HEK293 (cell line): ENCODE results near the gene CRACR2A.

Experiments used
- CTCF ChIA-PET: fragments of 350-600 bp; formaldehyde crosslinking; extraction: SDS; loops from one replicate; lab custom pipeline; 2021; ENCODE audit warnings: antibody characterized with exemption; lab: Yijun Ruan, JAX
- POLR2A ChIA-PET: fragments of 300-600 bp; formaldehyde crosslinking; extraction: SDS; loops from one replicate; lab custom pipeline; 2020; ENCODE audit warnings: antibody characterized with exemption, inconsistent platforms; lab: Yijun Ruan, JAX
- H3K27ac ChIP-seq: fragments of 200-500 bp; sonication (Bioruptor generic); 2 replicates; pipeline ENCODE4 v1.5.1; 2014; ENCODE audit warnings: low read depth, low read length, control low read depth, inconsistent platforms; ENCODE audit errors: extremely low read depth
- H3K36me3 ChIP-seq, 2 experiments: fragments of 200-500 bp in 1 of 2; sonication (Bioruptor generic) in 1 of 2; 1 replicate in 1 of 2; 2 replicates in 1 of 2; pipeline ENCODE4 v1.5.1; 2014 to 2017; ENCODE audit warnings: inconsistent platforms in 2 of 2, low read length in 2 of 2; ENCODE audit not compliant: control insufficient read depth in 2 of 2, insufficient read depth in 1 of 2
- H3K4me1 ChIP-seq: fragments of 200-500 bp; sonication (Bioruptor generic); 2 replicates; pipeline ENCODE4 v1.5.1; 2014; ENCODE audit warnings: mild to moderate bottlenecking, low read length, inconsistent platforms; ENCODE audit not compliant: control insufficient read depth, insufficient read depth
- H3K4me3 ChIP-seq: 2 replicates; pipeline ENCODE4 v1.5.1; 2011; ENCODE audit warnings: low read depth, mild to moderate bottlenecking, control low read depth, low read length, moderate library complexity
- H3K9me3 ChIP-seq: fragments of 200-500 bp; sonication (Bioruptor generic); 2 replicates; pipeline ENCODE4 v1.5.1; 2014; ENCODE audit warnings: low read depth, low read length, inconsistent platforms; ENCODE audit not compliant: control insufficient read depth, insufficient read depth
- GLIS2 ChIP-seq: fragments of 450-650 bp; formaldehyde crosslinking; IDR thresholded peaks from 2 replicates; pipeline ENCODE4 v1.5.1; 2016; ENCODE audit warnings: missing biosample characterization, missing genetic modification characterization
- KLF1 ChIP-seq: fragments of 450-650 bp; formaldehyde crosslinking; IDR thresholded peaks from 2 replicates; pipeline ENCODE4 v1.5.1; 2016; ENCODE audit warnings: missing biosample characterization, missing genetic modification characterization
- KLF16 ChIP-seq: fragments of 450-650 bp; formaldehyde crosslinking; IDR thresholded peaks from 2 replicates; pipeline ENCODE4 v1.5.1; 2017; ENCODE audit warnings: missing biosample characterization, missing genetic modification characterization
- KLF8 ChIP-seq: fragments of 450-650 bp; formaldehyde crosslinking; IDR thresholded peaks from 2 replicates; pipeline ENCODE4 v1.5.1; 2016; ENCODE audit warnings: missing biosample characterization, missing genetic modification characterization
- OSR2 ChIP-seq: fragments of 450-650 bp; formaldehyde crosslinking; IDR thresholded peaks from 2 replicates; pipeline ENCODE4 v1.5.1; 2016; ENCODE audit warnings: missing biosample characterization, missing genetic modification characterization
- ZFHX2 ChIP-seq: fragments of 450-650 bp; formaldehyde crosslinking; conservative IDR thresholded peaks from 2 replicates; pipeline ENCODE4 v1.5.1; 2016; ENCODE audit warnings: missing biosample characterization, missing genetic modification characterization
- ZIC2 ChIP-seq: fragments of 450-650 bp; formaldehyde crosslinking; IDR thresholded peaks from 2 replicates; pipeline ENCODE4 v1.5.1; 2016; ENCODE audit warnings: missing biosample characterization, missing genetic modification characterization
- ZNF121 ChIP-seq: fragments of 450-650 bp; formaldehyde crosslinking; IDR thresholded peaks from 2 replicates; pipeline ENCODE4 v1.5.1; 2016; ENCODE audit warnings: missing biosample characterization, missing genetic modification characterization
- ZNF184 ChIP-seq: fragments of 450-650 bp; IDR thresholded peaks from 2 replicates; pipeline ENCODE4 v1.5.1; 2018; ENCODE audit warnings: missing biosample characterization, mild to moderate bottlenecking, missing genetic modification characterization
- ZNF19 ChIP-seq: fragments of 450-650 bp; formaldehyde crosslinking; IDR thresholded peaks from 2 replicates; pipeline ENCODE4; 2016; ENCODE audit warnings: missing biosample characterization, missing genetic modification characterization, low read depth
- ZNF211 ChIP-seq: fragments of 450-650 bp; formaldehyde crosslinking; IDR thresholded peaks from 2 replicates; pipeline ENCODE4 v1.5.1; 2016; ENCODE audit warnings: low read depth, missing biosample characterization, missing genetic modification characterization
- ZNF24 ChIP-seq: fragments of 450-650 bp; formaldehyde crosslinking; IDR thresholded peaks from 2 replicates; pipeline ENCODE4 v1.5.1; 2016; ENCODE audit warnings: missing biosample characterization, missing genetic modification characterization
- ZNF350 ChIP-seq: fragments of 450-650 bp; formaldehyde crosslinking; IDR thresholded peaks from 2 replicates; pipeline ENCODE4 v1.5.0; 2017; ENCODE audit warnings: missing biosample characterization, mild to moderate bottlenecking, missing genetic modification characterization
- ZNF37A ChIP-seq: fragments of 450-650 bp; IDR thresholded peaks from 2 replicates; pipeline ENCODE4 v1.5.1; 2018; ENCODE audit warnings: missing biosample characterization, missing genetic modification characterization
- ZNF544 ChIP-seq: fragments of 450-650 bp; formaldehyde crosslinking; IDR thresholded peaks from 2 replicates; pipeline ENCODE4 v1.5.0; 2017; ENCODE audit warnings: missing biosample characterization, missing genetic modification characterization
- ZNF626 ChIP-seq: fragments of 450-650 bp; sonication (Bioruptor Pico); formaldehyde crosslinking; IDR thresholded peaks from 2 replicates; pipeline ENCODE4 v1.5.1; 2018; ENCODE audit warnings: missing biosample characterization, missing genetic modification characterization, inconsistent platforms
- ZNF629 ChIP-seq: fragments of 450-650 bp; formaldehyde crosslinking; IDR thresholded peaks from 2 replicates; pipeline ENCODE4 v1.5.1; 2017; ENCODE audit warnings: missing biosample characterization, missing genetic modification characterization
- ZNF670 ChIP-seq: fragments of 450-650 bp; formaldehyde crosslinking; IDR thresholded peaks from 2 replicates; pipeline ENCODE4 v1.5.1; 2016; ENCODE audit warnings: missing biosample characterization, missing genetic modification characterization, low read depth
- ZNF785 ChIP-seq: fragments of 450-650 bp; formaldehyde crosslinking; IDR thresholded peaks from 2 replicates; pipeline ENCODE4 v1.5.1; 2016; ENCODE audit warnings: missing biosample characterization, missing genetic modification characterization
- TF ChIP-seq, protein P1 (sequence below): fragments of 450-650 bp; formaldehyde crosslinking; IDR thresholded peaks from 2 replicates; pipeline ENCODE4 v1.5.1; 2016; ENCODE audit warnings: missing biosample characterization, missing genetic modification characterization
- TF ChIP-seq, protein P2 (sequence below): fragments of 450-650 bp; formaldehyde crosslinking; IDR thresholded peaks from 2 replicates; pipeline ENCODE4 v1.5.1; 2016; ENCODE audit warnings: missing biosample characterization, missing genetic modification characterization, low read depth
- TF ChIP-seq, protein P3 (sequence below): fragments of 450-650 bp; formaldehyde crosslinking; IDR thresholded peaks from 2 replicates; pipeline ENCODE4 v1.5.1; 2016; ENCODE audit warnings: missing biosample characterization, missing genetic modification characterization
- TF ChIP-seq, protein P4 (sequence below): fragments of 450-650 bp; formaldehyde crosslinking; optimal IDR thresholded peaks from 2 replicates; pipeline ENCODE3; 2016; ENCODE audit warnings: missing biosample characterization, mild to moderate bottlenecking, missing genetic modification characterization
- TF ChIP-seq, protein P5 (sequence below): fragments of 450-650 bp; formaldehyde crosslinking; IDR thresholded peaks from 2 replicates; pipeline ENCODE4 v1.5.1; 2017; ENCODE audit warnings: missing biosample characterization, mild to moderate bottlenecking, missing genetic modification characterization, moderate library complexity

CRACR2A gene

DNA sequence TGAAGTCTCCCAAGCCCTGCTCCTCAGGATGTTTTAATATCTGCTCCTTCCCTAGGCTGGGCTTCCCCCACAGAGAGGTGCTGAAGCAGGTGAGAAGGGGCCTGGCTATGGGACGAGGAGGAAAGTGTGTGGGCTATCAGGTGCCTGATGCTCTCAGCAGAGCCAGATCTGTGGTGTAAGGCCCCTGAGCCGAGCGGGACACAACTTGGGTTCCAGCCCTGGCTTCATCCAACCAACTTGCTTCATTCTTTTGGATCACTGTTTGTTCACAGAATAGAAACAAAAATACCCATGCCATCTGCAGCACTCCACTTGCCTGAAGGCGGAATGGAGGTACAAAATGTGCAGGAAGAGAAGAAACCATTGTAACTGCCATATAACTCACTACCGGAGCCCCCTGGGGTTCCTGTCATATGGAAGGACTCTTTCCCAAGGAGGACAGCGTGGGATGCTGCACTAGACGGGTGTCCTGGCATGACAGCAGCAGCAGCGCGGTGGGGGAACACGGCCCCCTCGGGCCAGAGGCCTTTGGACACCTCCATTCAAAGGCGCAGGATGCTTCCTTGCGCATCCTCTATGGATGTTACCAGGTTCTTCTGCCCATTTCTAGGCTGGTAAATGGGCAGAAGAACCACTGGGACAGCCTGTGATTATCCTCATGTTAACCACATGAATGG is 95.8 kb downstream of the CRACR2A start (continued):
- TF ChIP-seq, protein P1, sequence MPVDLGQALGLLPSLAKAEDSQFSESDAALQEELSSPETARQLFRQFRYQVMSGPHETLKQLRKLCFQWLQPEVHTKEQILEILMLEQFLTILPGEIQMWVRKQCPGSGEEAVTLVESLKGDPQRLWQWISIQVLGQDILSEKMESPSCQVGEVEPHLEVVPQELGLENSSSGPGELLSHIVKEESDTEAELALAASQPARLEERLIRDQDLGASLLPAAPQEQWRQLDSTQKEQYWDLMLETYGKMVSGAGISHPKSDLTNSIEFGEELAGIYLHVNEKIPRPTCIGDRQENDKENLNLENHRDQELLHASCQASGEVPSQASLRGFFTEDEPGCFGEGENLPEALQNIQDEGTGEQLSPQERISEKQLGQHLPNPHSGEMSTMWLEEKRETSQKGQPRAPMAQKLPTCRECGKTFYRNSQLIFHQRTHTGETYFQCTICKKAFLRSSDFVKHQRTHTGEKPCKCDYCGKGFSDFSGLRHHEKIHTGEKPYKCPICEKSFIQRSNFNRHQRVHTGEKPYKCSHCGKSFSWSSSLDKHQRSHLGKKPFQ = no peak
- no peak for TF ChIP-seq ZNF211
- no peak for TF ChIP-seq ZNF629 (tag by site-specific recombination)
- TF ChIP-seq GLIS2 (tag by site-specific recombination) = no peak
- TF ChIP-seq, protein P2, sequence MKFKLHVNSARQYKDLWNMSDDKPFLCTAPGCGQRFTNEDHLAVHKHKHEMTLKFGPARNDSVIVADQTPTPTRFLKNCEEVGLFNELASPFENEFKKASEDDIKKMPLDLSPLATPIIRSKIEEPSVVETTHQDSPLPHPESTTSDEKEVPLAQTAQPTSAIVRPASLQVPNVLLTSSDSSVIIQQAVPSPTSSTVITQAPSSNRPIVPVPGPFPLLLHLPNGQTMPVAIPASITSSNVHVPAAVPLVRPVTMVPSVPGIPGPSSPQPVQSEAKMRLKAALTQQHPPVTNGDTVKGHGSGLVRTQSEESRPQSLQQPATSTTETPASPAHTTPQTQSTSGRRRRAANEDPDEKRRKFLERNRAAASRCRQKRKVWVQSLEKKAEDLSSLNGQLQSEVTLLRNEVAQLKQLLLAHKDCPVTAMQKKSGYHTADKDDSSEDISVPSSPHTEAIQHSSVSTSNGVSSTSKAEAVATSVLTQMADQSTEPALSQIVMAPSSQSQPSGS = no peak
- TF ChIP-seq ZNF626 = no peak
- no peak for TF ChIP-seq ZNF121 (tag by site-specific recombination)
- no peak for TF ChIP-seq ZNF184
- no peak for TF ChIP-seq ZNF19 (tag by site-specific recombination)
- TF ChIP-seq ZNF544 = no peak

DNA sequence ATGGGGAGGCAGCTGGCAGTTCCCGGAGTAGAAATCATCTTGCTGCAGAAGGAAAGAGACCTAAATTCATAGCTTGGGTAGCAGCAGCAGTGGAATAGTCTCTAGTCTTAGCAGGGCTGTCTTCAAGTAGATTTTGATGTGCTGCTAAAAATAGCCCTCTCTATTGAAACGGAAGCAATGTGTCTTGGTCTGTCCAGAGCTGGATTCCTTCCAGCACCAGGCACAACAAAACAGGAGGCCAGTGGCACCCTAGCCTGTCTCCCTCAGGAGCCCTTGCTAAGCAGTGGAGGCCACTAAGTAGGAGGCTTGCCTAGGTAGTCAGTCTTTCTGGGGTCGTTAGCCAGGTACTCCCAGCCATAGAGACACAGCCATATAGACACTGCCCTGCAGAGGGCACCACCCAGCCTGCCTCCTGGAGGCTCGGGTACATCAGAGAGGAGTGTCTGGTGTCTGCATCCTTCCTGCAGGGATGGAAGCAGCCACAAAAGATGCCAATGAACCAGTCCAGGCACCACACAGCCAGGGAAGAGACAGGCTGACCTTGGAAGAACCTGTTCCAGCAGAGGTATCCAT is 97.5 kb downstream of the CRACR2A start:
- H3K4me3 ChIP-seq = no peak overlapping the region
- ChIA-PET POLR2A (no interaction called here), CTCF (interaction anchor here (0.6 to 1.6 kb wide), 8 partner anchors 11 to 355 kb away, joined by 3 to 9 read pairs (median 5); no protein-coding TSS in a partner anchor)
- H3K4me1 ChIP-seq = no peaks in the 10 kb centered on the region
- no peak overlapping the region for H3K27ac ChIP-seq
- TF ChIP-seq ZNF670 (tag by site-specific recombination) = no peak
- TF ChIP-seq ZIC2 (tag by site-specific recombination) = 0 out of 2 replicates have a peak, but pooled peaks have one; percentile 20
- no peak for TF ChIP-seq KLF1 (tag by site-specific recombination)
- TF ChIP-seq, protein P3, sequence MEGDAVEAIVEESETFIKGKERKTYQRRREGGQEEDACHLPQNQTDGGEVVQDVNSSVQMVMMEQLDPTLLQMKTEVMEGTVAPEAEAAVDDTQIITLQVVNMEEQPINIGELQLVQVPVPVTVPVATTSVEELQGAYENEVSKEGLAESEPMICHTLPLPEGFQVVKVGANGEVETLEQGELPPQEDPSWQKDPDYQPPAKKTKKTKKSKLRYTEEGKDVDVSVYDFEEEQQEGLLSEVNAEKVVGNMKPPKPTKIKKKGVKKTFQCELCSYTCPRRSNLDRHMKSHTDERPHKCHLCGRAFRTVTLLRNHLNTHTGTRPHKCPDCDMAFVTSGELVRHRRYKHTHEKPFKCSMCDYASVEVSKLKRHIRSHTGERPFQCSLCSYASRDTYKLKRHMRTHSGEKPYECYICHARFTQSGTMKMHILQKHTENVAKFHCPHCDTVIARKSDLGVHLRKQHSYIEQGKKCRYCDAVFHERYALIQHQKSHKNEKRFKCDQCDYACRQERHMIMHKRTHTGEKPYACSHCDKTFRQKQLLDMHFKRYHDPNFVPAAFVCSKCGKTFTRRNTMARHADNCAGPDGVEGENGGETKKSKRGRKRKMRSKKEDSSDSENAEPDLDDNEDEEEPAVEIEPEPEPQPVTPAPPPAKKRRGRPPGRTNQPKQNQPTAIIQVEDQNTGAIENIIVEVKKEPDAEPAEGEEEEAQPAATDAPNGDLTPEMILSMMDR (tag by site-specific recombination) = peak; percentile 57
- no peaks in the 10 kb centered on the region for H3K9me3 ChIP-seq
- H3K36me3 ChIP-seq = no peaks in the 10 kb centered on the region

DNA sequence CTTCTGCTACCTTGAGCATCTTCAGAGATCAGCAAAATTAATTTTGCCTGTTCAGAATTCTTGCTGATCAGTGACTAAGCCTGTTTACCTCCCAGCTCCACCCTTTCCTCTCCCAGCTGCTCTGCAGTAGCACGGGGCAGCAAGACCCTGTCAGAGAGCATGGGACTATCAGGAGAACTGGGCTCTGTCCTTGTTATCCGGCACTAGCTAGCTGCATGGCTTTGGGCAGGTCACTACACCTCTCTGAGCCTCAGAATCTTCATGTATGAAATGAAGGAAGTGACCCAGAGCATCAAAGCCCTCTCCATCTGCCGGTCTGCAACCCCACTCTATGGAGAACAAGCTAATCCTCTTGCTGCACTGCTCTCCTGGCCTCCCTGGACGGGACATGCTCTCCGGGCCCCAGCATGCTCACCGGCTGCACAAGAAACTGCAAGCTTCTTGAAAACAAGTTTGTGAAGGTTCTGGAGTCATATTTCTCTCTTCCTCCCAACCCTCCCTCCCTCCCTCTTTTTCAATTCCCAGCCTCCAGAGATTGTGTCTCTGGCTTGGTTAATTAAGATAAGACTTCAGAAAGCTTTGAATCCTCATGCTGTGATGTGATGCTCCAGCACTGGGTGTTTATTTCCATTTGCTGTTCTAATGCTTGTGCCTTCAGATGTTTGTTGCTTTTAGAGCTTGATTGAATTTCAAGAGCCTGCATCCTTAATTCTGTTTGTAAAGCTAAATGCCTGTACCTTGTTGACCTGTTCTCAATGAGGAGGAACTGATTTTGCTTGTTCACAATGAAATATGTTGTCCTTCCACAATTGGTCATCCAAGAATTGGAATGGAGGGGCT is 101.1 kb downstream of the CRACR2A start:
- POLR2A ChIA-PET = interaction anchor here (0.5 kb wide), 1 partner anchor 352 kb away, joined by 3 read pairs; no protein-coding TSS in a partner anchor
- CTCF ChIA-PET = interaction anchor here (0.6 to 1.3 kb wide), 5 partner anchors 14 to 444 kb away, joined by 3 to 6 read pairs (median 3); no protein-coding TSS in a partner anchor
- H3K27ac ChIP-seq = no peak overlapping the region
- H3K4me3 ChIP-seq = no peak overlapping the region
- H3K36me3 ChIP-seq = no peaks in the 10 kb centered on the region
- no peaks in the 10 kb centered on the region for H3K4me1 ChIP-seq
- no peaks in the 10 kb centered on the region for H3K9me3 ChIP-seq
- TF ChIP-seq ZNF350 (tag by site-specific recombination) = no peak
- TF ChIP-seq ZNF37A (tag by site-specific recombination) = no peak
- no peak for TF ChIP-seq ZFHX2
- TF ChIP-seq KLF8 = no peak
- TF ChIP-seq KLF16 = no peak
- TF ChIP-seq ZNF785 (tag by site-specific recombination) = no peak
- no peak for TF ChIP-seq ZNF24 (tag by site-specific recombination)
- peak; percentile 58 for TF ChIP-seq ZIC2 (tag by site-specific recombination)
- peak; percentile 83 for TF ChIP-seq OSR2
- TF ChIP-seq, protein P4, sequence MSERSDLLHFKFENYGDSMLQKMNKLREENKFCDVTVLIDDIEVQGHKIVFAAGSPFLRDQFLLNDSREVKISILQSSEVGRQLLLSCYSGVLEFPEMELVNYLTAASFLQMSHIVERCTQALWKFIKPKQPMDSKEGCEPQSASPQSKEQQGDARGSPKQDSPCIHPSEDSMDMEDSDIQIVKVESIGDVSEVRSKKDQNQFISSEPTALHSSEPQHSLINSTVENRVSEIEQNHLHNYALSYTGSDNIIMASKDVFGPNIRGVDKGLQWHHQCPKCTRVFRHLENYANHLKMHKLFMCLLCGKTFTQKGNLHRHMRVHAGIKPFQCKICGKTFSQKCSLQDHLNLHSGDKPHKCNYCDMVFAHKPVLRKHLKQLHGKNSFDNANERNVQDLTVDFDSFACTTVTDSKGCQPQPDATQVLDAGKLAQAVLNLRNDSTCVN (tag by site-specific recombination) = no peak
- TF ChIP-seq, protein P5, sequence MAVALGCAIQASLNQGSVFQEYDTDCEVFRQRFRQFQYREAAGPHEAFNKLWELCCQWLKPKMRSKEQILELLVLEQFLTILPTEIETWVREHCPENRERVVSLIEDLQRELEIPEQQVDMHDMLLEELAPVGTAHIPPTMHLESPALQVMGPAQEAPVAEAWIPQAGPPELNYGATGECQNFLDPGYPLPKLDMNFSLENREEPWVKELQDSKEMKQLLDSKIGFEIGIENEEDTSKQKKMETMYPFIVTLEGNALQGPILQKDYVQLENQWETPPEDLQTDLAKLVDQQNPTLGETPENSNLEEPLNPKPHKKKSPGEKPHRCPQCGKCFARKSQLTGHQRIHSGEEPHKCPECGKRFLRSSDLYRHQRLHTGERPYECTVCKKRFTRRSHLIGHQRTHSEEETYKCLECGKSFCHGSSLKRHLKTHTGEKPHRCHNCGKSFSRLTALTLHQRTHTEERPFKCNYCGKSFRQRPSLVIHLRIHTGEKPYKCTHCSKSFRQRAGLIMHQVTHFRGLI (tag by site-specific recombination) = no peak
